ENCODE results near the gene FGF18.

FGF18 gene

DNA sequence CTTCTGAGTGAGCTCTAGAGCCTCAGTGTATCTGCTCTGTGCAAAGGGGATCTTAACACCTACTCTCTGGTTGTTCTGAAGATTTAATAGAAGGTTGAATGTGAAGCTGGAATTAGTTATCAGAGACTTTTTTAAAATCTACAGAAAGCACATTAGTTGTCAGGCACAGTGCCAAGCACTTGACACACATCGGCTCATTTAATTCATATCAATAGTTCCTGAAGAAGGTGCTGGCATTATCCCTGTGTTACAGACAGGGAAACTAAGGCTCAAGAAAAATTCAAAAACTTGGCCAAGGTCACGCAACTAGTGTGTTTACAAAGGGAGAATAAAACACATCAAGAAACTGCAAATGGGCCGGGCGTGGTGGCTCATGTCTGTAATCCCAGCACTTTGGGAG lies 80.2 kb downstream of the FGF18 start:
- no peaks in the 10 kb centered on the region for H3K27me3 ChIP-seq
- H3K9me3 ChIP-seq: no peaks in the 10 kb centered on the region
- no peak overlapping the region for H3K4me3 ChIP-seq
- DNase-seq: no peak
- peaks cover 0 to 27% (median 25%) of the 10 kb centered on the region in 4 donors for H3K4me1 ChIP-seq
- H3K36me3 ChIP-seq: no peaks in the 10 kb centered on the region
- no peak overlapping the region for H3K27ac ChIP-seq
- intact Hi-C loops (cut with DNase I; ENCODE audit: low total_unique reads): no loop called here
- TF ChIP-seq, protein P1, sequence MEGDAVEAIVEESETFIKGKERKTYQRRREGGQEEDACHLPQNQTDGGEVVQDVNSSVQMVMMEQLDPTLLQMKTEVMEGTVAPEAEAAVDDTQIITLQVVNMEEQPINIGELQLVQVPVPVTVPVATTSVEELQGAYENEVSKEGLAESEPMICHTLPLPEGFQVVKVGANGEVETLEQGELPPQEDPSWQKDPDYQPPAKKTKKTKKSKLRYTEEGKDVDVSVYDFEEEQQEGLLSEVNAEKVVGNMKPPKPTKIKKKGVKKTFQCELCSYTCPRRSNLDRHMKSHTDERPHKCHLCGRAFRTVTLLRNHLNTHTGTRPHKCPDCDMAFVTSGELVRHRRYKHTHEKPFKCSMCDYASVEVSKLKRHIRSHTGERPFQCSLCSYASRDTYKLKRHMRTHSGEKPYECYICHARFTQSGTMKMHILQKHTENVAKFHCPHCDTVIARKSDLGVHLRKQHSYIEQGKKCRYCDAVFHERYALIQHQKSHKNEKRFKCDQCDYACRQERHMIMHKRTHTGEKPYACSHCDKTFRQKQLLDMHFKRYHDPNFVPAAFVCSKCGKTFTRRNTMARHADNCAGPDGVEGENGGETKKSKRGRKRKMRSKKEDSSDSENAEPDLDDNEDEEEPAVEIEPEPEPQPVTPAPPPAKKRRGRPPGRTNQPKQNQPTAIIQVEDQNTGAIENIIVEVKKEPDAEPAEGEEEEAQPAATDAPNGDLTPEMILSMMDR (IDR thresholded peaks at IDR 0.05): no peak

DNA sequence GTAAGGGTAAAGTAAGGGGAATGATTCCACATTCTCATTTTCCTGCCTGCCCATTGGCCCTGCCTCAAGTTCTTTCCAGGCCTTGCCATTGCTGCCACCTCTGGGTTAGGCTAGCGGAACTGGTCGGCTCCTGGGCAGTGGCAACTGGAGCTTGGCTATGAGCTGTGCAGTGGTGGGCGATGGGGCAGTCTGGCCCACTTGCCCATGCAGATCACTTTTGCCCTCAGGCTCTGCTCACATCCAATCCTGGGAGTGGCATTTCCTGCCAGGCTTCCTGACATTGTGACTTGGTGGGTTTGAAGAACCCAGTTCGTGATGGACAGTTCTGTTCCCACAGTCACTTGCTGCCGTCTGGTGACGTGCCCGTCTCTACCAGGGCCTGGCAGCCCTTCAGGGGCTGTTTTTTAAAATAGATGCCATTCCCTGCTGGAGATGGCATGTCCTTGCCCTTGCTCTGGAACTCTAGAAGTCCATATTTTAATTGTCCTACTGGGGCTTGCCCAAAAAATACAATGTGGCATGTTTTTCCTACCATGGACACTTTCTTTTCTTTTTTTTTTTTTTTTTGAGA lies 86.1 kb downstream of the FGF18 start:
- intact Hi-C loops (cut with DNase I; ENCODE audit: low total_unique reads): no loop called here
- peaks cover 0 to 22% (median 5%) of the 10 kb centered on the region in 4 donors for H3K4me1 ChIP-seq
- no peak overlapping the region for H3K4me3 ChIP-seq
- no peaks in the 10 kb centered on the region for H3K27me3 ChIP-seq
- no peaks in the 10 kb centered on the region for H3K9me3 ChIP-seq
- H3K36me3 ChIP-seq: no peaks in the 10 kb centered on the region
- peak overlapping the region in 1 of 2 donors; percentile 6 for H3K27ac ChIP-seq
- DNase-seq: no peak
- TF ChIP-seq, protein P1 (IDR thresholded peaks at IDR 0.05): no peak

DNA sequence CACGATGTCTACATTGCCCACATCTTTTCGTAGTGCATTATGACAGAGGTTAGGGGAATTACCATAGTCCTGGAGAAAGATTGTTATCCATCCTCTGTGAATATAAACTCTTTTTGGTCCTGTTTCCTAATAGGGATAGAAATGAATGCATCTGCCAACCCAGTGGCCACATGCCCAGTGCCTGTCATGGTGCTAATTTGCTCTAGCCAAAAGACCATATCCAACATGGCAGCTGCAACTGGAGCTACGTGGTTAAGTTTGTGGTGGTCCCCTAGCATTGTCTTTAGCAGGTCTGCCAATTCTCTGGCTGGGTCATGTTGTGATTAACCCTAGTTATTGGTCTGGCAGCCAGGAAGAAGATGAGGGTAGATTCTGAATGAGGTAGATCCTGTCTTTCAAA lies 87.5 kb downstream of the FGF18 start:
- H3K27me3 ChIP-seq: no peaks in the 10 kb centered on the region
- no peak overlapping the region for H3K4me3 ChIP-seq
- H3K27ac ChIP-seq: no peak overlapping the region
- H3K36me3 ChIP-seq: no peaks in the 10 kb centered on the region
- H3K4me1 ChIP-seq: peaks cover 0 to 22% (median 5%) of the 10 kb centered on the region in 4 donors
- H3K9me3 ChIP-seq: no peaks in the 10 kb centered on the region
- DNase-seq: no peak
- TF ChIP-seq, protein P1 (IDR thresholded peaks at IDR 0.05): no peak
- intact Hi-C loops (cut with DNase I; ENCODE audit: low total_unique reads): no loop called here

All from tibial artery (tissue), 4 donors.